KMS-11 (cell line): ENCODE measurements around the gene NLGN1.

Experiments used
- H2AFZ ChIP-seq: fragments of 200-600 bp; sonication (generic); 2 replicates; pipeline ENCODE4 v1.6.1; 2016; ENCODE audit warnings: antibody characterized with exemption, mixed run types, low read depth
- H3K27ac ChIP-seq: fragments of 200-600 bp; sonication (generic); 2 replicates; pipeline ENCODE4 v1.6.1; 2016; ENCODE audit warnings: mild to moderate bottlenecking, mixed run types
- H3K27me3 ChIP-seq: fragments of 200-600 bp; sonication (generic); 2 replicates; pipeline ENCODE4 v1.6.1; 2017; ENCODE audit warnings: mild to moderate bottlenecking, low read depth, mixed run types, moderate library complexity; ENCODE audit not compliant: insufficient read depth
- H3K36me3 ChIP-seq: fragments of 200-600 bp; sonication (generic); 2 replicates; pipeline ENCODE4 v1.6.1; 2017; ENCODE audit warnings: mild to moderate bottlenecking, mixed run types; ENCODE audit not compliant: insufficient read depth
- H3K4me1 ChIP-seq: fragments of 200-600 bp; sonication (generic); 2 replicates; pipeline ENCODE4 v1.6.1; 2016; ENCODE audit warnings: mild to moderate bottlenecking, low read depth, mixed run types; ENCODE audit not compliant: poor library complexity, severe bottlenecking
- H3K4me2 ChIP-seq: fragments of 200-600 bp; sonication (generic); 2 replicates; pipeline ENCODE4 v1.7.0; 2016; ENCODE audit warnings: mild to moderate bottlenecking, mixed run types
- H3K4me3 ChIP-seq: fragments of 200-600 bp; sonication (generic); IDR thresholded peaks from 2 replicates; pipeline ENCODE4 v1.6.1; 2017; ENCODE audit warnings: low read depth, low read length, mixed read lengths; ENCODE audit not compliant: insufficient read depth
- H3K79me2 ChIP-seq: fragments of 200-600 bp; sonication (generic); 2 replicates; pipeline ENCODE4 v1.6.1; 2016; ENCODE audit warnings: low read depth, mixed run types; ENCODE audit not compliant: insufficient read depth
- H3K9ac ChIP-seq: fragments of 200-600 bp; sonication (generic); 2 replicates; pipeline ENCODE4 v1.6.1; 2016; ENCODE audit warnings: mild to moderate bottlenecking, mixed run types
- H4K20me1 ChIP-seq: fragments of 200-600 bp; sonication (generic); 2 replicates; pipeline ENCODE4 v1.6.1; 2016; ENCODE audit warnings: mild to moderate bottlenecking, mixed run types; ENCODE audit not compliant: insufficient read depth
- CTCF ChIP-seq: fragments of 200-600 bp; sonication (generic); conservative IDR thresholded peaks from 2 replicates; pipeline ENCODE4 v1.6.1; 2017; ENCODE audit warnings: low read depth, mild to moderate bottlenecking, antibody characterized with exemption, low read length, moderate library complexity, mixed read lengths

NLGN1 gene

DNA sequence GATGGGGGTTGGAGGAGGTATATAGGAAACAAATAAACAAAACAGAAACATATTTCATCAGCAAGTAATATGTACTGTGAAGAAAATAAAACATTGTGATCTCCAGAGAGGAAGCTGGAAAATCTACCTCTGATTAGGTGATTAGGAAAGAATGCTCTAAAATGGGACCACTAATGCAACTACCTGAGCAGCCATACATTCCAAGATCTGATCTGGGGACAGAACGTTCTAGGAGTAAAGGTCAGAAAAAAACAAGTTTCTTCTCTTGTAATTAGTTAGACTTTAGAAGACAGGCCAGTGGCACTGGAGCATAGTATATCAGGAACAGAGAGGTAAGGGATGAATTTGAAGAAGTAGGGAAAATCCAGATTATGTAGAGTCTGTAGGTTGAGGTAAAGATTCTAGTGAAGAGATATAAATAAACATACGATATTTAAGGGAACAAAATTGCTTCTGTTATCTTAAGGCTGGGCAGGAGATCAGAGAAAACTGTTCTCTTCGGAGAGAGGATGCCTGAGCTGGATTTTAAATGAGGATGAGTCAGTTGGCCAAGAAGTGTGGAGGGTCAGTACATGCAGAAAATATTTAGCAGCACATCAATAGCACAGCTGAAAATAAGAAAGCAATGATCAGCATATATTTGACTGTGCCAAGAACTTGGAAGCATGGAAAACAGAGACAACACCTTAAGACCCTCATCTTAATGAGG is 429.5 kb downstream of the NLGN1 start:
- no peak overlapping the region for H3K4me3 ChIP-seq
- H3K27me3 ChIP-seq: no peaks in the 10 kb centered on the region
- no peak for TF ChIP-seq CTCF
- no peaks in the 10 kb centered on the region for H3K36me3 ChIP-seq
- H3K4me2 ChIP-seq: no peak overlapping the region
- H4K20me1 ChIP-seq: no peaks in the 10 kb centered on the region
- H3K9ac ChIP-seq: no peak overlapping the region
- H2AFZ ChIP-seq: no peak overlapping the region
- H3K79me2 ChIP-seq: no peaks in the 10 kb centered on the region
- no peak overlapping the region for H3K27ac ChIP-seq
- H3K4me1 ChIP-seq: no peaks in the 10 kb centered on the region

DNA sequence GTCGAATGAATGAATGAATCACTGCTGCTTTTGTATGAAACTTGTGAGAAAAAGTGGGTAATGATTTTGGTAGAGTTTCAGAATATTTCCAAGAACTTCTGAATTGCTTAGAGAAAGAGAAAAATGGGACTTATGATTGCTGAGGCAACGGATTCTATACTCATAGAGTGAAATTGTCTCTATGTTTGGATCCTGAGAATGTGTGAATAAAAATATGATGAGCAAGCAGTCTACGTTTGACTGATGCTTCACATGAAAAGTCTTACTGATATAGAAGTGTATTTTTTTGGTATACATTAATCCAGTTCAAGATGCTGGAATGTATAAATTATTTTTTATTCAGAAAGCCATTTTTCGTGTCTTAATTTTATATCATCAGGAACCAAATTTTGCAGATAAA is 441.1 kb downstream of the NLGN1 start:
- Histone ChIP-seq H2AFZ (no peak overlapping the region), H4K20me1 (no peaks in the 10 kb centered on the region), H3K4me3 (no peak overlapping the region), H3K4me1 (no peaks in the 10 kb centered on the region), H3K27me3 (no peaks in the 10 kb centered on the region), H3K9ac (no peak overlapping the region), H3K79me2 (no peaks in the 10 kb centered on the region), H3K36me3 (no peaks in the 10 kb centered on the region), H3K4me2 (no peak overlapping the region), H3K27ac (no peak overlapping the region)
- no peak for TF ChIP-seq CTCF

GRCh38 chr3:173839859-173840258 is 442.3 kb downstream of the NLGN1 start:
- Histone ChIP-seq H4K20me1 (no peaks in the 10 kb centered on the region), H3K4me3 (no peak overlapping the region), H3K27me3 (no peaks in the 10 kb centered on the region), H3K36me3 (no peaks in the 10 kb centered on the region), H3K4me2 (no peak overlapping the region), H3K4me1 (no peaks in the 10 kb centered on the region), H3K79me2 (no peaks in the 10 kb centered on the region), H3K27ac (no peak overlapping the region), H2AFZ (no peak overlapping the region), H3K9ac (no peak overlapping the region)
- no peak for TF ChIP-seq CTCF

DNA sequence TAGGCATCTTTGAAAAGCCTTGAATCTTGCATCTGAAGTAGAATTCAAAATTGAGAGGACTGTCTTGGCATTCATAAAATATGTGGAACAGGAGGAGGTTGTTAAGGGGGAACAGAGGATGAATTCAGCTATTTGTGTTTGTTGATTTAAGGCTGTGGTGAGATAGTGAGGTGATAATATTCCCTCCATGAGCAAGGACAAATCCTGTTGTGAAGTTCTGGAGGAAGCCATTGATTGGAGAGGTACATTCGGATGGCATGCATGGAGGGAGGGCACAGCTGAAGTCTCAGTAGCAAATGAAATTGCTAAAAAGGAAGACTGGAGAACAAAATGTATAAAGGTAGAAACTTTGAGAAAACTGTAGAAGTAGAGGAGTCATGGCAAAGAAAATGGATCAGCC is 443.8 kb downstream of the NLGN1 start:
- Histone ChIP-seq H2AFZ (no peak overlapping the region), H3K4me2 (no peak overlapping the region), H3K36me3 (no peaks in the 10 kb centered on the region), H3K4me1 (no peaks in the 10 kb centered on the region), H3K79me2 (no peaks in the 10 kb centered on the region), H4K20me1 (no peaks in the 10 kb centered on the region), H3K27ac (no peak overlapping the region), H3K27me3 (no peaks in the 10 kb centered on the region), H3K4me3 (no peak overlapping the region), H3K9ac (no peak overlapping the region)
- no peak for TF ChIP-seq CTCF
